Caco-2 (cell line): ENCODE data around the gene ZBTB5. TPM values are rescaled to one million over a fixed set of nuclear protein-coding genes. Genes with fewer than 3 reads are reported as not detected.

Source experiments
- BruUV-seq: library from RNA; stranded (reverse); fragments of 400-500 nt; replicated peaks from 2 replicates; lab custom pipeline; 2021; lab: Mats Ljungman, UMichigan
- CTCF ChIA-PET: fragments of 300-600 bp; sonication (Branson Sonifier 250); formaldehyde crosslinking; loops from one replicate; lab custom pipeline; 2022; ENCODE audit warnings: antibody characterized with exemption; lab: Charles Lee
- POLR2A ChIA-PET: fragments of 300-600 bp; sonication (Branson Sonifier 250); formaldehyde crosslinking; loops from one replicate; lab custom pipeline; 2022; ENCODE audit warnings: antibody characterized with exemption; lab: Charles Lee
- DNase-seq, 2 experiments: peaks; one replicate each; pipeline versions ENCODE4 v3.0.0 to v3.0.0-alpha.2; 2020 to 2022
- H3K27me3 ChIP-seq: replicated peaks from 2 replicates; pipeline ENCODE4 v1.6.0; 2011; ENCODE audit warnings: low read length; ENCODE audit not compliant: control insufficient read depth, insufficient read depth
- H3K36me3 ChIP-seq: 2 replicates; pipeline ENCODE4 v1.5.1; 2011; ENCODE audit warnings: low read length; ENCODE audit not compliant: control insufficient read depth, insufficient read depth
- H3K4me1 ChIP-seq: fragments of 250-450 bp; sonication (Bioruptor Pico); 2 replicates; pipeline ENCODE4 v1.5.1; 2020; ENCODE audit warnings: mild to moderate bottlenecking
- H3K4me3 ChIP-seq: 2 replicates; pipeline ENCODE4 v1.5.1; 2011; ENCODE audit warnings: low read depth, mild to moderate bottlenecking, control low read depth, low read length
- H3K9me3 ChIP-seq: fragments of 250-450 bp; sonication (Bioruptor Pico); 2 replicates; pipeline ENCODE4 v1.5.1; 2020; ENCODE audit warnings: mild to moderate bottlenecking, moderate library complexity
- H3K27ac Mint-ChIP-seq: one replicate; pipeline ENCODE4 v1.8.0; 2022; ENCODE audit warnings: mixed read lengths; ENCODE audit not compliant: unreplicated experiment
- H3K27me3 Mint-ChIP-seq: one replicate; pipeline ENCODE4 v1.8.0; 2022; ENCODE audit warnings: mixed read lengths; ENCODE audit not compliant: insufficient read depth, unreplicated experiment
- H3K36me3 Mint-ChIP-seq: one replicate; pipeline ENCODE4 v1.8.0; 2022; ENCODE audit warnings: mild to moderate bottlenecking, mixed read lengths; ENCODE audit not compliant: insufficient read depth, unreplicated experiment
- H3K4me1 Mint-ChIP-seq: one replicate; pipeline ENCODE4 v1.8.0; 2022; ENCODE audit warnings: low read depth, mixed read lengths; ENCODE audit not compliant: unreplicated experiment
- H3K4me3 Mint-ChIP-seq: one replicate; pipeline ENCODE4 v1.8.0; 2022; ENCODE audit warnings: mild to moderate bottlenecking, moderate library complexity, mixed read lengths; ENCODE audit not compliant: unreplicated experiment
- H3K9me3 Mint-ChIP-seq: one replicate; pipeline ENCODE4 v1.8.0; 2022; ENCODE audit warnings: mixed read lengths; ENCODE audit not compliant: unreplicated experiment
- intact Hi-C: fragments of 100-400 bp; cut with micrococcal nuclease; formaldehyde crosslinking; loops from one replicate; pipeline ENCODE4 v1.10.0; 2022; ENCODE audit not compliant: unreplicated experiment
- total RNA-seq: library from RNA; stranded (reverse); gene quantifications from 2 replicates; pipeline ENCODE4 v1.2.3, GENCODE V29; 2022
- TF ChIP-seq, protein P1 (sequence below), 2 experiments: fragments of 200-600 bp in 1 of 2; IDR thresholded peaks; 1 replicate in 1 of 2; 2 replicates in 1 of 2; pipeline versions ENCODE4 v1.5.1 to v1.8.0; 2011 to 2022; ENCODE audit warnings: antibody characterized with exemption in 1 of 2, control low read depth in 1 of 2, inconsistent platforms in 1 of 2, low read depth in 1 of 2, low read length in 1 of 2, mild to moderate bottlenecking in 1 of 2, moderate library complexity in 1 of 2; ENCODE audit not compliant: insufficient read depth in 1 of 2, severe bottlenecking in 1 of 2, unreplicated experiment in 1 of 2

The ZBTB5 gene
- total RNA-seq, 1 experiment from 2014 or later = 13.2 TPM

DNA sequence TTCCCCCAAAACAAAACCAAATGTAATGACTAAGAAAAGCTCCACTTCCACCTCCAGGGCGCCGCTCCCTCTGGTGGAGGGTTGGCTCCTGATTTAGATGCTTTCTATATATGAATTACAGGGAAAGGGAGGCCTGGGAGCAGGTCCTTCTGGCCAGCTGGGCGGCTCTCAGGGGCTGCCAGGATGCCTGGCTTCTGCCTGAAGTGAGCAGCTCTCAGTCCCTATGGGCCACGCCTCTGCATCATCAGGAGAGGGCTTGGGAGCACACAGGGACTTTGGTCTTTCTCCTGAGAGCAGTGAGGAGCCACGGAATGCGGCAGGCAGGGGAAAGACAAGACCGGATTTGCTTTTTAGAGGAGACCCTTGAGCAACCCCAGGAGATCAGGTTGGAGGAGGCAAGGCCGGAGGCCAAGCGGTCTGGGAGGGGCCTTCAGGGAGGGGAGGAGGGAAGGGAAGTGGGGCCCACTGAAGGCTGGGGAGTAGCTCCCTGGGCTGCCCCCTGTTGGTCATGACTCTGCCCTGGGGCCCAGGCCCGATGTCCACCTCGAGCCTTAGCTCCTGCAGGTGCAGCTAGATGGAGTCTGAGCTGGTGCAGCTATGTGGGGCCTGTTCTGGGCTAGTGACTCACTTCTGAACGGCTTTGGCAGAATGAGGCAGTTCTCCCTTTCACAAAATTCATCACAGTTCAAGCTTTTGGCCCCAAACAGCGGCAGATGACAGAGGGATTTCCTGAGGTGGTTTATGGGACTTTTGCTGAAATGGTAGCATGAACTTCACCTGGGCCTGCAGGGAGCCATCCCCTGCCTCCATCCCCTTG, 54.1 kb downstream of the ZBTB5 start:
- intact Hi-C loops = loop anchor here (1.0 to 5.0 kb wide), 2 partner anchors 49 to 499 kb away; no protein-coding TSS in a partner anchor
- peaks cover 28% of the 10 kb centered on the region for H3K4me1 ChIP-seq
- DNase-seq = peak; percentile 57 to 79
- no peaks in the 10 kb centered on the region for H3K36me3 ChIP-seq
- Mint-ChIP-seq H3K36me3 (peaks cover 11% of the 10 kb centered on the region), H3K4me3 (no peak overlapping the region), H3K9me3 (no peaks in the 10 kb centered on the region), H3K27ac (peak overlapping the region; percentile 51), H3K4me1 (peaks cover 33% of the 10 kb centered on the region), H3K27me3 (no peaks in the 10 kb centered on the region)
- ChIA-PET POLR2A (no interaction called here), CTCF (interaction anchor here (0.5 to 1.5 kb wide), 4 partner anchors 9 to 415 kb away, joined by 3 to 8 read pairs (median 6); partner anchors contain the start of gene GRHPR)
- H3K4me3 ChIP-seq = no peak overlapping the region
- no peaks in the 10 kb centered on the region for H3K9me3 ChIP-seq
- TF ChIP-seq, protein P1, sequence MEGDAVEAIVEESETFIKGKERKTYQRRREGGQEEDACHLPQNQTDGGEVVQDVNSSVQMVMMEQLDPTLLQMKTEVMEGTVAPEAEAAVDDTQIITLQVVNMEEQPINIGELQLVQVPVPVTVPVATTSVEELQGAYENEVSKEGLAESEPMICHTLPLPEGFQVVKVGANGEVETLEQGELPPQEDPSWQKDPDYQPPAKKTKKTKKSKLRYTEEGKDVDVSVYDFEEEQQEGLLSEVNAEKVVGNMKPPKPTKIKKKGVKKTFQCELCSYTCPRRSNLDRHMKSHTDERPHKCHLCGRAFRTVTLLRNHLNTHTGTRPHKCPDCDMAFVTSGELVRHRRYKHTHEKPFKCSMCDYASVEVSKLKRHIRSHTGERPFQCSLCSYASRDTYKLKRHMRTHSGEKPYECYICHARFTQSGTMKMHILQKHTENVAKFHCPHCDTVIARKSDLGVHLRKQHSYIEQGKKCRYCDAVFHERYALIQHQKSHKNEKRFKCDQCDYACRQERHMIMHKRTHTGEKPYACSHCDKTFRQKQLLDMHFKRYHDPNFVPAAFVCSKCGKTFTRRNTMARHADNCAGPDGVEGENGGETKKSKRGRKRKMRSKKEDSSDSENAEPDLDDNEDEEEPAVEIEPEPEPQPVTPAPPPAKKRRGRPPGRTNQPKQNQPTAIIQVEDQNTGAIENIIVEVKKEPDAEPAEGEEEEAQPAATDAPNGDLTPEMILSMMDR (IDR thresholded peaks at IDR 0.05; ENCODE audit: insufficient read depth in 1 of 2, low read depth in 1 of 2, low read length in 1 of 2, severe bottlenecking in 1 of 2, unreplicated experiment in 1 of 2) = peak; percentile 23 to 52
- no peaks in the 10 kb centered on the region for H3K27me3 ChIP-seq
- no TSS peak for BruUV-seq

DNA sequence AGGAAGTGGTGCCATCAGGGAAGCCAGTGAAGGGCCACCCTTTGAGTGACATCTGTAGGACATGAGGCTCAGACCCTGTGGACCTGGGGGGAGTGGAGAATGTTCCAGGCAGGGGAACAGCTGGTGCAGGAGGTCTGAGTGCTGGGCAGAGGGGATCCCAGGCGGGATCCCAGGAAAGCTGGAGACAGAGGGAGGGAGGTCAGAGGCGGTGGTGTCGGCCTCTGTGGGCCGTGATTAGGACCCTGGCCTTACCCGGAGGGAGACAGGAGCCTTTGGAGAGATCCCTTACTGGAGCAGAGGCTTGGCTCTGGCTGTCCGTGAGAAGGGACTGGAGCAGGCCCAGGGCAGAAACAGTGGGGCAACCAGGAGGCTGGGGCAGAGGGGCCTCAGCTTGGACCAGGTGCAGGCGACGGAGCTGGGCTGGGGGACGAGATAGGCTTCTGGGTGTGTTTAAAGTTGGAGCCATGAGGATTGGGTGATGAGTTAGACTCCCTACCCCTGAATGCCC, 54.8 kb downstream of the ZBTB5 start:
- no peaks in the 10 kb centered on the region for H3K27me3 ChIP-seq
- H3K9me3 ChIP-seq = no peaks in the 10 kb centered on the region
- H3K36me3 ChIP-seq = no peaks in the 10 kb centered on the region
- no peak overlapping the region for H3K4me3 Mint-ChIP-seq
- peak overlapping the region; percentile 51 for H3K27ac Mint-ChIP-seq
- ChIA-PET POLR2A (no interaction called here), CTCF (interaction anchor here (0.5 to 1.5 kb wide), 4 partner anchors 9 to 415 kb away, joined by 3 to 8 read pairs (median 6); partner anchors contain the start of gene GRHPR)
- no peaks in the 10 kb centered on the region for H3K27me3 Mint-ChIP-seq
- H3K9me3 Mint-ChIP-seq = no peaks in the 10 kb centered on the region
- peaks cover 8% of the 10 kb centered on the region for H3K36me3 Mint-ChIP-seq
- TF ChIP-seq, protein P1 (IDR thresholded peaks at IDR 0.05; ENCODE audit: insufficient read depth in 1 of 2, low read depth in 1 of 2, low read length in 1 of 2, severe bottlenecking in 1 of 2, unreplicated experiment in 1 of 2) = no peak
- H3K4me1 ChIP-seq = peaks cover 27% of the 10 kb centered on the region
- no peak for DNase-seq
- intact Hi-C loops = loop anchor here (5.0 kb wide), 1 partner anchor 498 kb away; no protein-coding TSS in a partner anchor
- no TSS peak for BruUV-seq
- H3K4me1 Mint-ChIP-seq = peaks cover 30% of the 10 kb centered on the region
- H3K4me3 ChIP-seq = no peak overlapping the region

DNA sequence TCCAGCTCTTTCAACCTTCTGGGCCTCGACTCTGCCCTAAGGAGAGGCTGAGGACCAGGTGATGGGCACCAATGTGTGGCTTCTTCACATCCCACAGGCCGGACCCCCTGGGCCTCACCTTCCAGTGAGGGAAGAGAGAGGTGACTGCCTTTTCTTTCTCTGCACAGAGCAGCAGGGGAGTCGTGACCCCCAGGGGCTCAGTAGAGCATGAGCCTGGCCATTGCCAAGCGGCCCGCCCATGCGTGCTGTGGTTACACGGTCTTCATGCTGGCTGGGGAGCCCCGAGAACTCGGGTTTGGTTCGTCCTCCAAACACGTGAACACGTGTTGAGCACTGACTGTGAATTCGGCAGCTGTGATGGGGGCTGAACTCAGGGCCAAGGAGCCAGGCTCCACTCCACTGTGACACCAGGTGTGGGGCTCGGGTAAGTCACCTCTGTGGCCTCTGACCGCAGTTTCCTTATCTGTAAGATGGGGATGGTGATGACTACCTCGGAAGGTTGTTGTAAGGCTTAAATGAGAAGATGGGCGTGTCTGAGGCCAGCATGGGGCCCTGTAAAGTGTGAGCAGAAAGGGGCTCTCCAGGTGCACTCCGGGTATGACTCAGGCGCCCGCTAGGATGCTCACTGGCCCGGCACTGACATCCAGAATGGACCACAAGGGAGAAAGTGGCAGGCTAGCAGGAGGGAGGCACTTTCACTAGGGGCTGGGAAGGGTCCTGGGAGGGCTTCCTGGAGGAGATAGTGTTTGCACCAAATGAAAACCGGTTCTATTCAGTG, 56.1 kb downstream of the ZBTB5 start:
- no TSS peak for BruUV-seq
- TF ChIP-seq, protein P1 (IDR thresholded peaks at IDR 0.05; ENCODE audit: insufficient read depth in 1 of 2, low read depth in 1 of 2, low read length in 1 of 2, severe bottlenecking in 1 of 2, unreplicated experiment in 1 of 2) = no peak
- no peaks in the 10 kb centered on the region for H3K36me3 ChIP-seq
- no peaks in the 10 kb centered on the region for H3K36me3 Mint-ChIP-seq
- H3K27me3 ChIP-seq = no peaks in the 10 kb centered on the region
- H3K4me3 Mint-ChIP-seq = no peak overlapping the region
- no peak overlapping the region for H3K4me3 ChIP-seq
- DNase-seq = no peak
- CTCF ChIA-PET = interaction anchor here (0.6 kb wide), 1 partner anchor 111 kb away, joined by 3 read pairs; no protein-coding TSS in a partner anchor
- H3K27ac Mint-ChIP-seq = no peak overlapping the region
- intact Hi-C loops = no loop called here
- H3K4me1 Mint-ChIP-seq = peaks cover 28% of the 10 kb centered on the region
- POLR2A ChIA-PET = no interaction called here
- no peaks in the 10 kb centered on the region for H3K9me3 ChIP-seq
- H3K4me1 ChIP-seq = peaks cover 17% of the 10 kb centered on the region
- no peaks in the 10 kb centered on the region for H3K9me3 Mint-ChIP-seq
- H3K27me3 Mint-ChIP-seq = no peaks in the 10 kb centered on the region
